ENCODE data around the gene SLC2A2.

The SLC2A2 gene

DNA sequence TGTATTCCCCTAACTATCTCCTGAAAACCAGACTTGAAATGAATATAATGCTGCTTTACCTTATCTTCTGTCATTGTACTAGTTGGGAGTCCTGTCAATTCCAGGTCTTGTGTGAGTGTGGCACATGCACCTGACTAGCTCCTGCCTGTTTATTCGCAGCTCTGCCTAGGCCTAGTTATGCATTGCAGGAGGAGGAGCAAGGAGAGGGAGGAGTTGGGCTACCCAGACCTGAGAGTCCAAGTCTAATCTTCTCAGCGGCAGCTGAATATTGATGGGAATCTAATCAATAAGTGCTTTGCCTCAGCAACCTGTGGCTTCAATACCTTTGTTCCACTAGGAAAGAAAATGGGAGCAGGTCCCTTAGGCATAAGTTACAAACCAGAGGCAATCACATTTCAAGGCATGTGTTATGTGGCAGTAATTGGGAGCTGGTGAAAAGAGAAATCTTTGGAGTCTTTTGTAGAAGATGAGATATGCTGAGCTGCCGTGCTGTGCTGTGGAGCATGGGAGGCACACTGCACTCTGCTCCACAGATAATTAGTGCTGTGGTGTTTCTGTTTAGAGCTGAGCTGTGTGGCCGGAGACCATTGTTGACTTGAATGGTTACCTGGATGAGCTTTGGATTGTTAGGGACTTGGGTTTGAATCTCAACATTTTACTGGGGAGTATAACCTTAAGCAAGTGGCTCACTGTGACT is at the start of gene SLC2A2:
Gene SLC2A2 (minus strand): TSS at position 124 of the 697 bp plus-strand sequence. CDS start 50 bp downstream, at position 74.
- no peak for DNase-seq

GRCh38 chr3:171072432-171072831 is 45.9 kb upstream of the SLC2A2 start:
- DNase-seq = no peak

- DNase-seq = no peak
These were observed 42.1 kb upstream of the SLC2A2 start for GRCh38 chr3:171068658-171069057.

DNA sequence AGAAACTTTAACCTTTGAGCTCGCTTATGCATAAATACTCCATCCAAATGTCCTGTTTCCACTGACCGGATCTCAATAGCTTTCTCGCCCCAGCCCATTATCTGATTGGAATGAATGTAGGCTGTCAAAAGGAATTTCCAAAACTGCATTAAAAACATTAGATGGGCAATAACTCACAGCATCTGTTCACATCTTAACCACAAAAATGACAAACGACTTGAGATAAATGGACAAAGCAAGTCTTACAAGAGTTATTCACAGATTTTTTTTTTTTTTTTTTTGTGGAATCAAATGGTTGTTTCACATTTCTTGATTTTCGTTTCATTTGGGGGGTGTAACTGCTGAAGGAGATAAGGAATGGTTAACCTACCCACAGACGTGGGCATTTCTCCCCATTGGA is 39.7 kb upstream of the SLC2A2 start:
- no peak for DNase-seq

GRCh38 chr3:171065732-171066131 is 39.2 kb upstream of the SLC2A2 start:
- no peak for DNase-seq

- DNase-seq = no peak
These were observed 37.9 kb upstream of the SLC2A2 start for GRCh38 chr3:171064461-171064860.

DNA sequence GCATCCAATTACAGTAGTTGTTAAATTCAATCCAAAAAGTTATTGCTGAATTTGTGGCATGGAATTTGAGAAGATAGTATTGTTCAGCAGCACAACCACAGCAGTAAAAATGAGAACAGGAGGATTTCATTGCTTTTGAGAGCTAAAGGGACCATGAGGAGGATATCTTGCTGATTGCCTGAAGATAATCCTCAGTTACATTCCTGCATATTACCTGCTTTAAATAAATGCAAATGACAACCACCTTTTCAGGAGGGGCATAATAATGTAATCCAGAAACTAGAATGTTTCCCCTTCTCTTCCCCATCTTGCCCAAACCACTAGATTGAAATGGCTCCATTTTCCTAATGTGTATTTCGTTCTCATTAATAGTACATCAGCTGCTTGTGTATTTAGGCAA is 35.2 kb upstream of the SLC2A2 start:
- no peak for DNase-seq

DNA sequence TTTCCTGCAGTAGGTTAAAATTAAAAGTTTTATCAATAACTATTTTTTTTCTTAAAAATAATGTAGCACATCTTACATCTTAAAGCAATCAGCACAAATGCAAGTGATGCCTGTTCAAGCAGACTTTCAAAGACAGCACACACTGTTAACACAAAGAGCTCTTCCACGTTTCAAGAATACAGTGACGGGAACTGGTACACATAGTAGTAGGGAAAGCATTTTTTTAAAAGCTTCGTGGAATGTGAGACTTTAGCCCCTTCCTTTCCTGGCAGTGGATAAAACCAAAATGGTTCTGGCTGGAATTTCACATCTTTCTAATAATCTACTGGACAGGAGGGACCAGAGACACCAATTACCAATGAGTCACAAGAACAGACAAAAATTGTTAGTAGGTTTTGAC is 33.5 kb upstream of the SLC2A2 start:
- DNase-seq = no peak

DNA sequence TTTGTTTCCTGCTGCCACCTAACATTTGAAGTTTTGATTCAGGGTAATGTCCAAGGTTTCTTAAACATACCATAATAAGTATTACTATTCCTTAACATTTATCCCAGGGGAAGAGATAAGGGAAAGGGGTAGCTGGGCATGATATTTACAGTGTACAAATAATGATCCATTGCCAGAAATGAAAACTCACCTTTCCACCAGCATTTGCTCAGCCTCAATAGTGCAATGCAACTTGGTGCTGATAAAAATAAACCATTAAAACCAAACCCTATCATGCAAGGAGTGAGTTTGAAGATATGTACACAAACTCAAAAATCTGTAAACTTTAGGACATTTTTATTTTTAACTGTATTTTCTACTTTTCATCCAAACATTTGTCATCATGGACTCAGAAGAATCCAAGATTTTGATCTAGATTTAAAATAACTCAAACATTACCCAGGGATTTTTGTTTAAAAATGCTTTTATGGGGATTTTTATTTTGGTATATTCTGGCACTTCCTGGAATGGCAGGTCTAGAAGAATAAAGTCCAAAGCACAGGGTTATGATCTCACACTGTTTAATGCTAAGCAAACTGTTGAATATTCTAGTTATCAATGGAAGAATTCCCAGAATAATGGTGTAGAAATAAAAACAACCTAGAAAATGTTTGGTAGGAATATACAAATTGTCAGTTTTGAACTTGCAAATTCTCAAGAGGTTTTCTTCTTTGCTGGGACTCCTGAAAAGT is 32.5 kb upstream of the SLC2A2 start:
- DNase-seq = no peak

- no peak for DNase-seq
These were observed 31.5 kb upstream of the SLC2A2 start for GRCh38 chr3:171058058-171058457.

DNA sequence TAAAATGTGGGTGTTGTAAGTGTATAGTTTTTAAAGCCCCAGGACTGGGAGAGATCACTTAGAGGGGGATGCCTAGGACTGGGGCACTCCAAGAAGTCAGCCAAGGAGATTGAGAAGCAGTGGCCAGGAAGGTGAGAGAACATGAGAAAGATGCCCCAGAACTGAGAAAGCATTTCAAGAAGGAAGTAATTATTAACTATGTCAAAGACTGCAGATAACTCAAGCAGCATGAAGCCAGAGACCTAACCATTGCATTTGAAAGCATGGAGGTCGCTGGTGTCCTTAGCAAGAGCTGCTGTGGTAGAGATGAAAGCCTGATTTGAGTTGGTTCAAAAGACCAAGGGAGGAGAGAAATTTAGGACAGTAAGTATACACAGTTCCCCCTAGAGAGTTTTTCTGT is 30.6 kb upstream of the SLC2A2 start:
- DNase-seq = no peak

- DNase-seq = no peak
These were observed 30.0 kb upstream of the SLC2A2 start for GRCh38 chr3:171056528-171056927.

DNA sequence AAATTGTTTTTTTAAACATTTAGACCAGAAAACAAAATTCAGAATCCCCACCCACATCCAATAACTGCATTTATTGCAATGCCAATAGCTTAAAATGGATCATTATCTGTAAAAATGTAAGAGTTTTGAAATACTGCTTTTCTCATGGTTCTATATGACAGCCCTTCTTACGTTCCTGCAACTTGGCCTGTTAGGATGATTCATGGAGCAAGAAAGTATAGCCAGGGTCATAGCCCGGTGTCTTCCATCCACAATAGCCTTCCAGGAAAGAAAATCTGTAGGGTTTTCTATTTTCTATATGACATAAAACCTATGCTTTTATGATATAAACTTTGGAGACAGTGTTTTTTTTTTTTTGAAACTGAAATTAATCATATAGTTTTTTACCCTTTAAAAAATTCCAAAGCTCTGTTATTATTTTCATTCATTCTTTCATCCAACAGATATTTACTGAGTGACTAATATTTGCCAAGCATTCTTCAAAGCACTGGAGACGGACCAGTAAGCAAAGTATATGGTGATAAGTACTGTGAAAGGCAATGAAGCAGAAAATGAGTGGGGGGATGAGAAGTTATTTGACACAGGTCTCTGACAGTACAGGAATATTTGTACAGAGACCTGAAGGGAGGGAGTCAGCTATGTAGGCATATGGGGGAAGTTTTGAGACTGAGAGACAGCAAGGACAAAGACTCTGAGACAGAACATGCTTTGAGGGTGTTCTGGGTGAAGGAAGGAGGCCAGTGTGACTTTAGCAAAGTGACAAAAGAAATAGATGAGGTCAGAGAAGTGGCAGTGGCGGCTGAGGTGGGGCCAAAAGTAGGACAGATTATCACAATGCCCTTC is 29.0 kb upstream of the SLC2A2 start:
- DNase-seq = no peak

DNA sequence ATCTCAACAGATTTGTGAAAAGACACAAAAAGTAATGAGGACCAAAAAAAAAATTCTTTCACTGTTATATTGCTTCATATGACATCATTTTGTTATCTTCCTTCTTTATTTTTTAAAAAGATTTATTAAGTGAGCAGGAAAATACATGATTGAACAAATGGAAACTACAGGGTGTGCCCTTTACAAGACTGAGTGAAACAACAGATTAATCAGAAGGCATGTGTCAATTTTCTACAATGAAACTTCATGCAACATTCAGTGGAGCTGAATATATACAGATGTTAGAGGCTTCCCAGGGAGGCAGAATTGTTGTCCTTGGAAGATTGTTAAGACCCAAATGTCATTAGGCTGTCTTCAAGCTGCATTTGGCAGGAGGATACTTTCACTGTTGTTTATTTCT is 28.4 kb upstream of the SLC2A2 start:
- DNase-seq = no peak

GRCh38 chr3:171054231-171054630 is 27.7 kb upstream of the SLC2A2 start:
- no peak for DNase-seq

- peak in 2 of 4 experiments; percentile 6 to 7 for DNase-seq
These were observed 23.4 kb upstream of the SLC2A2 start for GRCh38 chr3:171049861-171050444.

DNA sequence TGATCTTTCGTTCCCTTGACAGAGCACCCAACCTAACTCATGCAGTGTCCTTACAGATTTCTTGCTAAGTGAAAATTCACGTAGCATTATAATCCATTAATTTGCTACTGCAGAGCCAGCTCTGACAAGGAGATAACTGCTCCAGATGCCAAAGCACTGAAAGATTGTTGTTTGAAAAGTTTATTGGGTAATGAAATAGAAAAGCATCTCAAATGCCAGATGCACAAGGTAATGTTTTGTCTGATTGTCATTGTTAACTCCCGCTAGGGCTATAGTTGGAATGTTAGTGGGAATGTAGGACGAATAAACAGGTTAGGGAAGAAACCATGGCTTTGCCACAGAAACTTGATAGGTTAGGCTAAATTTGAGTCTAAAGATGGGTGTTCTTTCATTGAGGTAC is 20.2 kb upstream of the SLC2A2 start:
- DNase-seq = no peak

- DNase-seq = no peak
These were observed 18.6 kb upstream of the SLC2A2 start for GRCh38 chr3:171044835-171045793.

- no peak for DNase-seq
These were observed 17.9 kb upstream of the SLC2A2 start for GRCh38 chr3:171044384-171044783.

DNA sequence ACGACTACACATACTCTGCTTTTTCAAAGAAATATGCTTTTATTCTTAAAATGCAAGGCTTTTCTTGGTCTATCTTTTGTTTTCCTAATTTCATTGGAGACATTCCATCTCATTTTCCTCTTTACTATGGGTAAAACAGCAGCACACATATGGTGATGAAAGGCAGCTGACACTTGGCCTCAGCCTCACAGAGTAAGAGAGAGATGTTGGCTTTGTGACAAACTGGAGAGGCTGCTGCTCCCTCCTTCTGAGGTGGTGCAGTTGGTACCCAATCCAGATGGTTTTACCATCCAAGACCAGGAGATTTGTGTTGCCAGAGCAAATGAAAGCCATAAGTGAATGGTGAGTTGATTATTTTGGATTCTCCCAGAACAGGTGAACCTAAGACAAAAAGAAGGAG is 13.2 kb upstream of the SLC2A2 start:
- no peak for DNase-seq

DNA sequence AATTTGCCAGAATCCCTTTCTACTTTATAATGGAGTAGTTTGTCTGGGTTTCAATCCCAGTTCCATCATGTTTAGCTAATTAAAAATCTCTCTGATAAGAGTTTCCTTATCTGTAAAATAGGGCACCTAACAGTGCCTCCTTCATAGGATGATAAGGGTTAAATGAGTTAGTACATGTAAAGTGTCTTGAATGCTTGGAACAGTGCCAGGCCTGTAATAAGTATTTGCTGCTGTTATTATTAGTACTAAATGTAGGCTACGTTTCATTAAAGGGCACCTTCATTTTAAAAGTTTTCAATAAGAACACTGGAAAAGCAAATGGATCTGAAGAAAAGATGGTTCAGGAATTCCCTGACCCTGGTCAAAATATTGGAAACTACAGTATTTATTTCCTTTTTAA is 11.8 kb upstream of the SLC2A2 start:
- DNase-seq = no peak

DNA sequence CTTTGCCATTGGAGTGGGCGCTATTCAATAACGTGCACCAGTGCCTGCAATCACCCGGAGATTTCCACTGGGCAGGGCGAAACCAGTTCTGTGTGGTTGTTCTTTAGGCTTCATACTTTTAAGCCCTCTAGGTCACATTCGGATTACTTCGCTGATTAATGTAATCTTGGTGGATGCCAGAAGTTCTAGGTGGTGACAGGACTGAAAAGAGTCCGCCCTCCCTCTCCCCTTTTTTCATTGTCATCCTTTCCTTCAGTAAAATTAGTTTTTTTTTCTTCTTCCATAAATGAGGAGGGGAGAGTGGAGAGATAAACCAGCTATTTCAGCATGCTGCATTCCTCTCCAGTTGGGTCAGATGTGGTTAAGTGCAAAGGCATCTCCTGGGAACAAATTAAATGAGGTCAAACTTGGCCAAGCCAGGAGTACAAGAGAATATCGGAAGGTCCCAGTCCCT is 2.3 kb upstream of the SLC2A2 start:
- no peak for DNase-seq

Measured in activated naive CD4-positive, alpha-beta T cell (primary cell).